Tibial nerve (tissue), 4 donors: ENCODE data around the gene TSR1.

Source experiments
- EP300 ChIP-seq, 2 donors: sonication (generic); formaldehyde crosslinking; IDR thresholded peaks; one replicate each; pipeline ENCODE4 v1.6.1; 2017; ENCODE audit warnings: antibody characterized with exemption in 2 of 2, mild to moderate bottlenecking in 1 of 2
- POLR2A ChIP-seq, 2 donors: fragments of 450-650 bp; IDR thresholded peaks; one replicate each; pipeline ENCODE4 v1.6.1; 2017; ENCODE audit warnings: antibody characterized with exemption in 2 of 2, mild to moderate bottlenecking in 2 of 2, moderate library complexity in 2 of 2
- TF ChIP-seq, protein P1 (sequence below), 5 experiments: fragments of 200-600 bp in 3 of 5; fragments of 450-650 bp in 2 of 5; sonication (generic) in 3 of 5; IDR thresholded peaks; one replicate each; pipeline ENCODE4 v1.5.1; 2016 to 2019; ENCODE audit warnings: antibody characterized with exemption in 5 of 5, mild to moderate bottlenecking in 3 of 5, moderate library complexity in 2 of 5

- TF ChIP-seq, protein P1, sequence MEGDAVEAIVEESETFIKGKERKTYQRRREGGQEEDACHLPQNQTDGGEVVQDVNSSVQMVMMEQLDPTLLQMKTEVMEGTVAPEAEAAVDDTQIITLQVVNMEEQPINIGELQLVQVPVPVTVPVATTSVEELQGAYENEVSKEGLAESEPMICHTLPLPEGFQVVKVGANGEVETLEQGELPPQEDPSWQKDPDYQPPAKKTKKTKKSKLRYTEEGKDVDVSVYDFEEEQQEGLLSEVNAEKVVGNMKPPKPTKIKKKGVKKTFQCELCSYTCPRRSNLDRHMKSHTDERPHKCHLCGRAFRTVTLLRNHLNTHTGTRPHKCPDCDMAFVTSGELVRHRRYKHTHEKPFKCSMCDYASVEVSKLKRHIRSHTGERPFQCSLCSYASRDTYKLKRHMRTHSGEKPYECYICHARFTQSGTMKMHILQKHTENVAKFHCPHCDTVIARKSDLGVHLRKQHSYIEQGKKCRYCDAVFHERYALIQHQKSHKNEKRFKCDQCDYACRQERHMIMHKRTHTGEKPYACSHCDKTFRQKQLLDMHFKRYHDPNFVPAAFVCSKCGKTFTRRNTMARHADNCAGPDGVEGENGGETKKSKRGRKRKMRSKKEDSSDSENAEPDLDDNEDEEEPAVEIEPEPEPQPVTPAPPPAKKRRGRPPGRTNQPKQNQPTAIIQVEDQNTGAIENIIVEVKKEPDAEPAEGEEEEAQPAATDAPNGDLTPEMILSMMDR (IDR thresholded peaks at IDR 0.05), result no peak
- TF ChIP-seq POLR2A (IDR thresholded peaks at IDR 0.05) (no peak), EP300 (IDR thresholded peaks at IDR 0.05) (no peak)
These were observed 39.1 kb upstream of the TSR1 start for GRCh38 chr17:2375406-2375805.
